AG20443 (cell line): ENCODE measurements around the gene TBC1D10A.

ENCODE experiments used
- DNase-seq: peaks from one replicate; pipeline ENCODE4 v3.0.0; 2012; ENCODE audit warnings: low spot score, mixed read lengths

The TBC1D10A gene

DNA sequence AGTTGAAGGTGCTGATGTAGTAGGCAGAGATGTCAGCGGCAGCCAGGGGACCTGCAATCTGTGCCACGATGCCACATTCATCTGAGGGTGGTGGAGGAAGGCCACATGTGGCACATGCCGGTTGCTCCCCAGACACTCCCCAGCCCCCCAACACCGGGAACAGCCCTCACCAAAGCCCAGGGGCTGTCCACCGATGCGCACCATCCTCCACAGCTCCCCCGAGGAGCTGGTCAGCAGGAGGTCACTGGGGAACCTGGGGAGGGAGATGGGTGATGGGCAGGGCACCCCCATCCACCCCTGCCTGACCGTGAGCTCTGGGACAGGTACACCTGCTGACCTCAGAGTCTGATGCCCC is 40.9 kb downstream of the TBC1D10A start:
- no peak for DNase-seq

DNA sequence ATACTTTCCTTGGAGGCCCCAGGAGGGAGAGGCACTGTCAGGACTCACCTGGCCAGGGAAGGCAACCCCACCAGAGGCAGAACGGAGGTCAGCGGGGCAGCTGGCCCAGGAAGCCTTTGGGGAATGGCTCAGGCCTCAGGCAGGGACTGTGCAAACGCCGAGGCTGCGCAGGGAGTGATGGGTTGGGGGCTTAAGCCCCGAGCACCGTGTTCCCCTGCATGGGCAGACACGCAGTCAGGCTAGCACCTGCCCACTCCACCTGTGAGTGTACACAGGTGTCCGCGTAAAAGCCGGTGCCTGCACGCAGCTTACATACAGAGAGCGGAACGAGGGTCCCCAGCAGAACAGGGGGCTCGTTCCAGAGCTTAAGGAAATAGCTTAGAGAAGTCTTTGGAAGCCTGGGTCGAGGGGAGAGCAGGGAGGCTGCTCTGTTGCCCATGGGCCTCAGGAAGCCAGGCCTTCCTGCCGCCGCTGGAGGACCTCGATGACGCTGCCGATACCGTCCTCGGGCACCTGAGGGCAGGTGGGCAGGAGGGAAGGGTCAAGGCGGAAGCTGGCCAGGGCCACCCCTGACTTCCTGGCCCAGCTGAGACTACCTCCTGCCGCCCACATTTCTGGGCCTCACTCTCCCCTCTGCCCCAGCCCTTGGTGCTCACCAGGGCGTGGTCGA is 41.4 kb downstream of the TBC1D10A start:
- no peak for DNase-seq

DNA sequence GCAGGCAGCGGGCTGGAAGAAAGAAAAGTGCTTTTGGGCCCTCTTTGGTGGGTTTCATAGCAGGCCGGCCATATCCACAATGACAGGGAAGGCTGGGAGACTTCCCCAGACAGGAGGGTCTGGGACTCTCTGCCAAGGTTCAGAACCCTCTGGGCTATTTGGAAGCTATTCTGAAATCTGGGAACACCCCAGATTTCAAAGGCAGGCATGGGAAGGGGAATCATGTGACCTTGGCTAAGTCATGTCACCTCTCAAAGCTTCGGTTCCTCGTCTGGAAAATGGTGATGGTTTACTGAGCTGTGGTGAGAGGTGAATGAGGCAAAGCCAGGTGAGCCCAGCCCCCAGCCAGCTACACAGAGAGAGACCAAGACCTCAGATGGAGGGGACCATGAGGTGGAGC is 42.1 kb downstream of the TBC1D10A start:
- DNase-seq: no peak

DNA sequence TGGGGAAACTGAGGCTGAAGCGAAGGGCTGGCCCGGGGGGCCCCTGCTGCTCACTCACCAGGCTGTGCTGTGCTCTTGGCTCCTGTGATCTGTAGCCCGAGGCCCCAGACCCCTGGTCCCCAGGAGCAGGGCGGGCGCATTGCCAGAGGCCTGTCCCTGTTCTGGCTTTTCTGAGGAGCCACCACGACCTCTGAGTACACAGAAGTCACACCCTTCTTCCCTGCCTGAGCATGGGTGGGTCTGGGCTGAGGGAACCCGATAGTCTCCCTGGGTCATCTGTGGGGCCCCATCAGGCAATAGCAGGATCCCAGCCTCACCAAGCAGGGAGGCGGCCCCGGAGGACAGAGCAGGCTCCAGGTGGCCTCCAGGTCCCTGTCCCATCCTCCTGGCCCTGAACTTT is 42.6 kb downstream of the TBC1D10A start:
- no peak for DNase-seq

GRCh38 chr22:30283342-30283741 is 43.4 kb downstream of the TBC1D10A start:
- DNase-seq: no peak

GRCh38 chr22:30282616-30283046 is 44.1 kb downstream of the TBC1D10A start:
- no peak for DNase-seq

- no peak for DNase-seq
These were observed 46.2 kb downstream of the TBC1D10A start for GRCh38 chr22:30280505-30280904.

DNA sequence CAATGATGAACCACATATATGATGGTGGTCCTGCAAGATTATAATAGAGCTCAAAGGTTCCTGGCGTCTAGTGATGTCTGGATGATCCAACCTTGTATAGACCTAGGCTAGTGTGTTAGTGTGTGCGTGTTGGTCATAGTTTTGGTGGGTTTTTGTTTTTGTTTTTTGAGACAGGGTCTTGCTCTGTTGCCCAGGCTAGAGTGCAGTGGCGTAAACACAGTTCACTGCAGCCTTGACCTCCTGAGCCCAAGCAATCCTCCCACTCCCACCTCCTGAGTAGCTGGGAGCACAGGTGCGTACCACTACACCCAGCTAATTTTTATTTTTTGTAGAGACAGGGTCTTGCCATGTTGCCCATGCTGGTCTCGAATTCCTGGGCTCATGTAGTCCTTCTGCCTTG is 46.8 kb downstream of the TBC1D10A start:
- no peak for DNase-seq

DNA sequence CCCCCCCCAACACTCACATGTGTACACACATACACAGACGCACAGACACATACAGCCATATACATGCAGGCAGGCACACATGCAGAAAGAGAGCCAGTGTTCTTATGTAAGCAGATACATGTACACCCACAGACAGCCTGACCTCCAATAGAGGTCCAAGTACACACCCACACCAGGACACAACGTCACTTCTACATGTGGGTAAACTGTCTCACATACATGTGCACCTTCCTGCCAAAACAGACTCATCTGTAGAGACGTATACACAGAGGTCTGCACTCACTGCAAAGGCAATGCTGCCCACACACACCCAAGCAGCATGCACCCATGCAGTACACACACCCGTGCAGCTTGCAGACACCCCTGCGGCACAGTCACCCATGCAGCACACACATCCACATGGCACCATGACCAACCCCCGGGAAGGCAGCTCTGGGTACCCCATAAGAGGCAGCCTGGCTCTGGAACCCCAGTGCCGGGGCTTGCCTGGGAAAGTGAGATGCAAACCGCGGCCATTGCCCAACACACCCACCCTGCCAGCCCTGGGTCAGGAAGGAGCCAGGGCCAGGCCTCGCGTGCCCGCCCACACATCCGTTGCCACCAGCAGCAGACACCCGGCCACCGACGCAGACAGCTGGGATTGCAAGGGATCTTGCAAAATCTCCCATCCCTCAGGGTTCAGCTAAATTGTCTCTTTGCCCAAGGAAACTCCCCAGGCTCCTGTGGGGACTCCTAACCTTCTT is 47.5 kb downstream of the TBC1D10A start:
- peak; percentile 71 for DNase-seq

GRCh38 chr22:30277547-30278344 is 49.0 kb downstream of the TBC1D10A start:
- DNase-seq: peak; percentile 62

- DNase-seq: no peak
These were observed 50.7 kb downstream of the TBC1D10A start for GRCh38 chr22:30276039-30276438.

DNA sequence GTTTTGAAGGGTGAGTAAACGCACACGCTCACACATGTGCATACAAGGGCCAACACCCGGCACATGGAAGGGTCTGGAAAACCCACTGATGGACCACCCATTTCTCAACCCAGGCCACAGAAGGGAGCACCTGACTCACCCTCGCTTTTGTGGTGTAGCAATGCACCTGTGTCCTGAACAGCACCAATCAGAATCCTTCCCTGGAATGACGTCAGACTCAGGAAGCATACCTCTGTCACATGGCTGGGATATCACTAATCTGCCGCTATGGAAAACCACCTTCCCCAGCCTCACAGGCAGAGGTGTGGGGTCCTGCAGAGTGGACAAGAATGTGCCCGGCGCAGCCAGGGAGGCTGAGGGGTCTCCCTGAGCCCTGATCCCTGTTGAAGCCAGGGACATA is 51.1 kb downstream of the TBC1D10A start:
- no peak for DNase-seq

GRCh38 chr22:30274437-30274812 is 52.3 kb downstream of the TBC1D10A start:
- no peak for DNase-seq

DNA sequence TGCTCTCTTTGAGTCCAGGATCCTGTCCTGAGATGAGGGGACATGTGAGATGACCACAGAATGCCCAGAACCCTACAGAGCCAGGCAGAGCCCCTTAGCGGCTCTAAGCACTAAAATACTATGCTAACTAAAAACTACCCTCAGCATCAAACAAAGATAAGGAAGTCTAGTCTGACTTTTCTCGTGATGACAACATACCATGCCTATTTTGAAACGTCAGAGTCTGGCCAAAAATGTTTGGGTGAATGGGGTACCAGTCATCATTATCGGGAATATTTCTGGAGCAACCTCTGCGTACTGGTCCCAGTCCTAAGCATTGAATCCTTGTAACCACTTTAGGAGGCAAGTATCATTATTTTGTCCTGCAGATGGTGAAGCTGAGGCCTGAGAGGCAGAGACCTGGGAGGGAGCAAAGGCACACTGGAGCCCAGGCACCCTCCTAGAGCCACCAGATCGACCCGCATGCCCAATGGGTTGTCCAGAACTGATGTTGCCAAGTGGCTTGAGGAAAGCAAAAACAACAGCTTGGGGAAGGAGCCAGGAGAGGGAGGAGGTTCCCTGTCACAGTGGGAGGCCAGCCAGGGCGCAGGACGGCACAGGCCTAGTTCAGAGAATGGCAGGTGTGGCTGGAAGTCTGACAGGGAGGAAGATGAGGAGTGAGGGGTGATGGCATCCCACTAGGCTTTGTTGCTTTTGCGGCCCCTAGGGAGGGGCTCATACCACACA is 52.9 kb downstream of the TBC1D10A start:
- DNase-seq: no peak

DNA sequence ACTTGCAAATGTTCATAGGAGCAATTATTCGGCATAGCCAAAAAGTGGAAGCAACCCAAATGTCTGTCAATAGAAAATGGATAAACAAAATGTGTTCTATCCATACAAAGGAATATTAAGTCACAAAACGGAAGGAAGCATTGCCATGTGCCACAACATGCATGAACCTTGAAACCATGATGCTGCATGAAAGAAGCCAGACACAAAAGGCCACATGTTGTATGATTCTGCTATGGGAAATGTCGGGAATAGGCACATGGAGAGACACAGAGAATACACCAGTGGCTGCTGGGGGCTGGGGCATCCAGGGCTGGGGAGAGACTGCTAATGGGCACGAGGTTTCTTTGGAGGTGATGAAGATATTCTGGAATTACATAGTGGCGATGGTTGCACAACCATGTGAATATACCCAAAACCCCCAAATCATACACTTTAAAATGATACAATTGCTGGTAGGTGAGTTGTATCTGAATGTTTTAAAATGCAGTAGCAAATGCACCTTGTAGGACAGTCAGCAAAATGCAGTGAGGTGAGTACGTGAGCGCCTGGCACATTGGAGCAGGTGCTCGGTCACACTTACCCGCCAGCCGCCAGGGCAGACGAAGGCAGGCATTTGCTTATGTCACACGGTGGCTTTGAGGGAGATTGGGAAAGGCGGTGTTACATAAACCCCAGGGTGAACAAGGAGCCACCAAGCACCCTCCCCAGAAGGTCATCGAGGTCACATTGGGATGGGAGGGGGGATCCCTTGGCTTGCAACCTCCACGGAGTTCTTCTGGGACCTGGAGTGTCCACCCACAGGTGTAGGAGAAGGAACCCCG is 53.8 kb downstream of the TBC1D10A start:
- DNase-seq: no peak

- no peak for DNase-seq
These were observed 55.9 kb downstream of the TBC1D10A start for GRCh38 chr22:30270832-30271231.

DNA sequence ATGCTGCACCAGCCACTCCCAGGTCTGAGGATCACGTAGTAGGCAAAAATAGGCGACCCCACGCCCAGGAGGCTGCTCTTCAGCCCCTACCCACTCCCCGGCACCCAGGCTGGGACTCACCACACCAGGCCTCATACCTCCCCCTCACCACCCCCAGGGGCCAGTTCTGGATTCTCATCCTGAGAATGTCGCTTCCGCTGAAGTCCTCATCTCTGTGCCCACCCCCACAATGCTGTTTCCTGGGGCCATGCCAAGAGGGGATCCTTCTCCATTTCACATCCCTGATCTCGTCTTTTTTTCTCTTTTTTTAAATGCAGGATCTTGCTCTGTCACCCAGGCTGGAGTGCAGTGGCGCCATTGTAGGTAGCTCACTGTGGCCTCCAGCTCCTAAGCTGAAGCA is 58.4 kb downstream of the TBC1D10A start:
- DNase-seq: no peak

- no peak for DNase-seq
These were observed 59.1 kb downstream of the TBC1D10A start for GRCh38 chr22:30267382-30268302.

DNA sequence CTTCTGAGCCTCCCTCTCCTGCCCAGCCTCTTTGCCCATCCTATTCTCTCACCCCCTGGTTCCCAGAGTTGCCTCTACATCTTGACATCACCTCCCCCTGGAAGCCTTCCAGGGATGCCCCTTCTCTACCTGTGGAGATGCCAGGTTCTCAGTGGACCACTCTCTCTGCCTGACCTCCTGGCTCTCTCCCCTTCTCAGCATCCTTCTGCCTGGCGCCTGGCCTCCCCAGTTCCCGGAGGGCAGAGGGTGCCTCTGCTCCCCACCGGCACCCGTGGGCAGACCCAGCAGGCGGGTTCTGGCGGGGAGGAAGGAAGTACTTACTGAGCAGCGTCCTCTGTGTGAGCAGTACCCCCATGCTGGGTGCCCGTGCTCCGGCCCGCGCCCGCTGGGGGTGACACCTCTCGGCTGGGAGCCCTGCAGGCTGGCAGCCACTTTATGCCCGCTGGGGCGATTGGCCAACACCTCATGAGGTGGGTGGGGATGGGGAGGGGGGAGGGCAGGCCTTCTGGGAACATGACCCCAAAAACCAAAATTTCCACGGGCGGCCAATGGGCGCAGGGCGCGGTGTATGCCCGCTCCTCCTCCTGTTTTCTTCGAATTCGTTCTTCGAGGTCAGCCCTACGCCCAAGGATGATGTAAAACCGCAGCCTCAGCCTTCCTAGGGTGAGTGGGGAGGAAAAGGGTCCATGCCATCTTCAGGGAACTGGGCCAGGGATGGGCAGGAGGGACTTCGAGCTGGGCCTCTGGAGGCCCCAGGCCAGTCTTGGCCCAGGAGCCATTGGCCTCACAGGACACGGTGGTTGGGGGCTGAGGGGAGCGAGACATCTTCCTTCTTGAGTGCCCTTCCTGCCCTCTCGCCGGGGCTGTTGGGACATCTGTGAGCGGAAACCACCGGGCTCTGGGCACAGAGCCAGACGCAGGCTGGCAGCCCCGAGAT is 60.0 kb downstream of the TBC1D10A start, which contains the start of gene OSM:
Gene OSM (minus strand): TSS at position 407 of the 937 bp plus-strand sequence. CDS start 52 bp downstream, at position 355.
- DNase-seq: no peak
